ENCODE results near the gene ILDR1. TPM values are rescaled to one million over a fixed set of nuclear protein-coding genes. Genes with fewer than 3 reads are reported as not detected.

Gene ILDR1
- total RNA-seq, 1 experiment from 2014 or later, result 2.3 TPM

- no peak for TF ChIP-seq KAT7 (CRISPR knock-in tag; IDR thresholded peaks at IDR 0.05; ENCODE audit: borderline replicate concordance)
- TF ChIP-seq SOX15 (CRISPR knock-in tag; IDR thresholded peaks at IDR 0.05), result no peak
Measured at GRCh38 chr3:121998030-121998580, 23.9 kb downstream of the ILDR1 start (continued).

GRCh38 chr3:121997372-121997771 is 24.7 kb downstream of the ILDR1 start:
- no peaks in the 10 kb centered on the region; the same call in 1 of the 2 replicates for H3K36me3 Mint-ChIP-seq
- peaks cover 25% of the 10 kb centered on the region for H3K4me1 Mint-ChIP-seq
- H3K4me3 Mint-ChIP-seq, result no peak overlapping the region
- TF ChIP-seq ATF6 (CRISPR knock-in tag; IDR thresholded peaks at IDR 0.05), result no peak
- no peak for TF ChIP-seq ERG (CRISPR knock-in tag; IDR thresholded peaks at IDR 0.05)
- no peak for TF ChIP-seq MLX (CRISPR knock-in tag; IDR thresholded peaks at IDR 0.05)
- no peak for TF ChIP-seq RELA (CRISPR knock-in tag; IDR thresholded peaks at IDR 0.05; ENCODE audit: borderline replicate concordance)
- no peak for TF ChIP-seq ZBTB43 (CRISPR knock-in tag; IDR thresholded peaks at IDR 0.05)
- TF ChIP-seq NFYB (CRISPR knock-in tag; conservative IDR thresholded peaks at IDR 0.05; ENCODE audit: low read depth), result no peak
- TF ChIP-seq CBFB (CRISPR knock-in tag; IDR thresholded peaks at IDR 0.05; ENCODE audit: low read depth), result no peak
- no peak for TF ChIP-seq ZNF671 (CRISPR knock-in tag; IDR thresholded peaks at IDR 0.05)
- no peak for TF ChIP-seq EMX1 (CRISPR knock-in tag; IDR thresholded peaks at IDR 0.05)
- TF ChIP-seq STAT6 (CRISPR knock-in tag; conservative IDR thresholded peaks at IDR 0.05; ENCODE audit: low read depth), result no peak
- no peak for TF ChIP-seq HMGA2 (CRISPR knock-in tag; IDR thresholded peaks at IDR 0.05)
- TF ChIP-seq NR1H2 (CRISPR knock-in tag; IDR thresholded peaks at IDR 0.05), result no peak
- TF ChIP-seq CDX4 (CRISPR knock-in tag; IDR thresholded peaks at IDR 0.05; ENCODE audit: borderline replicate concordance), result no peak
- TF ChIP-seq ZNF281 (CRISPR knock-in tag; IDR thresholded peaks at IDR 0.05), result no peak
- TF ChIP-seq GTF2I (CRISPR knock-in tag; conservative IDR thresholded peaks at IDR 0.05), result no peak
- no peak for TF ChIP-seq KAT7 (CRISPR knock-in tag; IDR thresholded peaks at IDR 0.05; ENCODE audit: borderline replicate concordance)
- TF ChIP-seq GRHL2 (CRISPR knock-in tag; IDR thresholded peaks at IDR 0.05; ENCODE audit: insufficient replicate concordance, severe bottlenecking), result no peak
- TF ChIP-seq ESRRA (CRISPR knock-in tag; IDR thresholded peaks at IDR 0.05; ENCODE audit: borderline replicate concordance), result no peak
- no peak for TF ChIP-seq MYBL2 (CRISPR knock-in tag; IDR thresholded peaks at IDR 0.05)
- POLR2A ChIA-PET, result no interaction called here
- H3K27me3 Mint-ChIP-seq (ENCODE audit: low read depth), result no peaks in the 10 kb centered on the region
- no peak overlapping the region for H3K27ac Mint-ChIP-seq
- CTCF ChIA-PET, result no interaction called here
- no peaks in the 10 kb centered on the region for H3K9me3 Mint-ChIP-seq
- DNase-seq (ENCODE audit: low spot score) (no peak), ATAC-seq (no peak)

Measured in WTC11 (cell line).